ENCODE measurements around the gene NEMF.

Gene NEMF

DNA sequence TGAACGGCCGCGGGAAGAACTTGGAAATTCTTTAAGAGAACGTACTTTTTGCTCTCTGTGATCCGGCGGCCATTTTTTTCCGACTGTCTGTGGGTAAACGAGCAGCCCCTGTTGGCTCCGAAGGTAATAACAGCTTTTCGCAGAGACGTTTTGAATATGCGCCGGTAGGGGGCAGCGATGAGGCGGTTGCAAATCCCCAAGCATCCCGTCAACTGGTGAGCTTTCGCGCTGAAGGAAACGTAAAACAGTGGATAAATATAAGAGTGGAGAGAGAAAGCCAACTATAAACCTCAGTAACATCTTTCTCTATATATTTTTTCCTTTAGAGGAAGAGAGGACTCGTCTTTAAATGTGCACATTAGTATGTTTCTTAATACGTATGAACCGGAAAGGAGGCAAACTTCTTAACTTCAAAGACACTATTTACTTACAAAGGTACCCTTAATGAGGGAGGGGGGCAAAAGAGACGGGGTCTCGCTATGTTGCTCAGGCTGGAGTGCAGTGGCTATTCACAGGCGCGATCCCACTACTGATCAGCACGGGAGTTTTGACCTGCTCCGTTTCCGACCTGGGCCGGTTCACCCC is 9.6 kb upstream of the NEMF start:
- peak; percentile 75 for DNase-seq (ENCODE audit: extremely low read depth, low read depth)
- peak overlapping the region; percentile 59 for H3K4me3 ChIP-seq (replicated peaks; ENCODE audit: low read depth, low read length)
- TF ChIP-seq, protein P1, sequence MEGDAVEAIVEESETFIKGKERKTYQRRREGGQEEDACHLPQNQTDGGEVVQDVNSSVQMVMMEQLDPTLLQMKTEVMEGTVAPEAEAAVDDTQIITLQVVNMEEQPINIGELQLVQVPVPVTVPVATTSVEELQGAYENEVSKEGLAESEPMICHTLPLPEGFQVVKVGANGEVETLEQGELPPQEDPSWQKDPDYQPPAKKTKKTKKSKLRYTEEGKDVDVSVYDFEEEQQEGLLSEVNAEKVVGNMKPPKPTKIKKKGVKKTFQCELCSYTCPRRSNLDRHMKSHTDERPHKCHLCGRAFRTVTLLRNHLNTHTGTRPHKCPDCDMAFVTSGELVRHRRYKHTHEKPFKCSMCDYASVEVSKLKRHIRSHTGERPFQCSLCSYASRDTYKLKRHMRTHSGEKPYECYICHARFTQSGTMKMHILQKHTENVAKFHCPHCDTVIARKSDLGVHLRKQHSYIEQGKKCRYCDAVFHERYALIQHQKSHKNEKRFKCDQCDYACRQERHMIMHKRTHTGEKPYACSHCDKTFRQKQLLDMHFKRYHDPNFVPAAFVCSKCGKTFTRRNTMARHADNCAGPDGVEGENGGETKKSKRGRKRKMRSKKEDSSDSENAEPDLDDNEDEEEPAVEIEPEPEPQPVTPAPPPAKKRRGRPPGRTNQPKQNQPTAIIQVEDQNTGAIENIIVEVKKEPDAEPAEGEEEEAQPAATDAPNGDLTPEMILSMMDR (IDR thresholded peaks at IDR 0.05; ENCODE audit: low read depth, low read length, missing control alignments): peak; percentile 100

DNA sequence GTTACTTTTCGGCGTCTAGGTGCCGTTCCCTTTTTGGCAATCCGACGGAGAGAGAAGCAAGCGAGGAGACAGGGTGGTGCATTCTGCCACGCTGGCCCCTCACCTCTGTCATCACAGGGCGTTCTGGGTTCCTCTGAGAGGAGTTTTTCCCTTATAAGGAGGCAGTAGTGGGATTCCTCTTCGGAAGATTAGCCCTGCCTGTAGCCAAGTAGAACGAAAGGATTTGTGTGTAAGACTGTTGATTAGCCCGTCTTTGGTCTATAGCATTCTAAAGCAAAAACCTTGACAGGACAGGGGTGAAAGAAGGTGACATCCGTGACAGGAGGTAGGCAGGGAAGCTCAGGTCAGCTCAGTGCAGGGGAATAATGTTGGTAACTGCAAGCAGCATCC is 9.1 kb upstream of the NEMF start:
- DNase-seq (ENCODE audit: extremely low read depth, low read depth): peak; percentile 52
- H3K4me3 ChIP-seq (replicated peaks; ENCODE audit: low read depth, low read length): peak overlapping the region; percentile 59
- TF ChIP-seq, protein P1 (IDR thresholded peaks at IDR 0.05; ENCODE audit: low read depth, low read length, missing control alignments): no peak

DNA sequence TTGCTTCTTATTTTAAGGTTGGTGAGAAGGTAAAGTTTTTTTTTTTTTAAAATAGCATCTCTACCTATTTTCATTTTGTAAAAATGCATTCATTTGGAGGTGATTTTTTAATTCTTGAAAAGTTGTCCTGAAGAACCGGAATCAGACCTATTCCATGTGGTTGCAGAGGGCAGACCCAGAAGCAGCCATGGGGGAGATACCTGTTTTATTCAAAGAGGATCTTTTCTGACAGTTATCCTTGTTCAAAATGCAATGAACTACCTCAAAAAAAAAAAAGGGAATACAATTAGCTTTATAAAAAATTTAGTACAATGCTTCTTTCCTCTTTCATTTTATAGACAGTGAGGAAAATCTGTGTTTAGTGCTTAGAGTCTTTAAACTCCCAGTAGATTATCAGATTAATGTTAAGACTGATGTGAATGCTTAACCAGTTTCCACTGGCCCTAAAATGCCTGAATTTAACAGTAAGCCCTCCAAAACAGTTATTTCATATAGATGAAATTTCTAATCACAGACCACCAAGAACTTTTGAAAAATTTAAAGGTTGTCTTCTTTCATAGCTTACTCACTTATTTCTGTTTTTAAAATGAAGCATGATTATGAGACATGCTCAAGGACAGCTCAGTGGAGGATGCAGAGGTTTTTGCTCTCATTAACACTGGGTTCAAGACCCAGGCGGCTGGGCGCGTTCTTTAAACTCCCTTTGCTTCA is 8.6 kb upstream of the NEMF start:
- peak overlapping the region; percentile 59 for H3K4me3 ChIP-seq (replicated peaks; ENCODE audit: low read depth, low read length)
- DNase-seq (ENCODE audit: extremely low read depth, low read depth): no peak
- TF ChIP-seq, protein P1 (IDR thresholded peaks at IDR 0.05; ENCODE audit: low read depth, low read length, missing control alignments): no peak

DNA sequence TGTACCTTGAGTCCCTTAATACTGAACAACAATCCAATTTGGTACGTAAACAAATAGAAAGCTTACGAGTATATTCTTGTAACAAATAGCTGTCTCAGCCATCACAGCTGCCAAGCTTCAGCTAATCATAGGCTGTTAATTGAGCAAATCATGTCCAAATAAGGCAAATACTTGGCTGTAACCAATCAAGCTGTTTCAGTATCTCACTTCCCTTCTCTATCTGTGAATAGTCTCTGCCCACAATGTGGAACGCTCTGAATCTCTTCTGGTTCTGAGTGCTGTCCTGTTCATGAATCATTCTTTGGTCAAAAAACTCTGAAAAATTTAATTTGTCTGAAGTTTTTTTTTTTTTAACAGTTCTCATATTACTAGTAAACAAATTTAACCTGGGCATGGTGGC is 5.8 kb upstream of the NEMF start:
- H3K4me3 ChIP-seq (replicated peaks; ENCODE audit: low read depth, low read length): no peak overlapping the region
- no peak for DNase-seq (ENCODE audit: extremely low read depth, low read depth)
- TF ChIP-seq, protein P1 (IDR thresholded peaks at IDR 0.05; ENCODE audit: low read depth, low read length, missing control alignments): no peak

DNA sequence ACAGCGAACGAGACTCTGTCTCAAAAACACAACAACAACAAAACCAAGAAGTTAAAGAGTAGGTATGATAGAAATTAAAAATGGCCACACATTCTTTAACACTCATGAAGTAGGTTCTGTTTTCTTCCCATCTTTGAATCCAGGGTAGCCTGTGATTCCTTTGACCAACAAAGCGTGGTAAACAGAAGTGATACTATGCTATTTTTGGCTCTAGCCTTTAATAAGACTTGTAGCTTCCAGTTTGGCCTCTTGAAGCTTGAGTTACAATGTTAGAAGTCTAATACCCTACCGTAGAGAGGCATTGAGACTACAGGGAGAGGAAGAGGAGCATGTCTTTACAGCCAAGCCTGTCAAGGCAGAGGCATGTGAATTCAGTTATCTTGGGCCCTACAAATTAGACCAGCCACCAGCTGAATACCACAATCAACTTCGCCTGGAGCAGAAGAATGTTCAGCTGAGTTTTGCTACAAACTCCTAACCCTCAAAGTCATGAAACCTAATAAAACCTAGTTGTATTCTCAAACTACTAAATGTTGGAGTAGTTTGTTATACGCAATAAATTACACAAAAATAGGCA is 4.9 kb upstream of the NEMF start:
- DNase-seq (ENCODE audit: extremely low read depth, low read depth): no peak
- TF ChIP-seq, protein P1 (IDR thresholded peaks at IDR 0.05; ENCODE audit: low read depth, low read length, missing control alignments): no peak
- no peak overlapping the region for H3K4me3 ChIP-seq (replicated peaks; ENCODE audit: low read depth, low read length)

DNA sequence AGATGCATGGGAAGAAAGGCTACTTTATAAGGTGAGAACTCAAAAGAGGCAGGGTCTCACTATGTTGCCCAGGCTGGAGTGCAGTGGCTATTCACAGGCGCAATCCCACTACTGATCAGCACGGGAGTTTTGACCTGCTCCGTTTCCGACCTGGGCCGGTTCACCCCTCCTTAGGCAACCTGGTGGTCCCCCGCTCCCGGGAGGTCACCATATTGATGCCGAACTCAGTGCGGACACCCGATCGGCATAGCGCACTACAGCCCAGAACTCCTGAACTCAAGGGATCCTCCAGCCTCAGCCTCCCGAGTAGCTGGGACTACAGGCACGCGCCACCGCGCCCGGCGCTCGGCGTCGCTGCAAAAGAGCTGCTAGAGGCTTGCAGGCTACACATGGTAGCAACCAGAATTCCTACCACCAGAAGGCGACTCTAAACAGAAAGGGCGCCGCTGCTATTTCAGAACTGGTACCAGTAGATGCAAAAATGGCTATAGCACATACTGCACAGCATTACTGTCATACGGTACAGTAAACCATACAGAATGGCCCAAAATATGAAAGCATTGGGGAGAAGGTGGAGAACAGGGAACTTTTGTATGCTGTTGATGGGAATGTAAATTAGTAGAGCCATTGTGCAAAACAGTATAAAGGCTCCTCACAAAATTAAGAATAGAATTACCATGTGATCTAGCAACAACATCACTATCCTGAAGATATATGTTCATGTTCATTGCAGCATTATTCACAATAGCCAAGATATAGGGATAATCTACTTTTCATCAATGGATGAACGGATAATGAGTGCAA is 1.2 kb upstream of the NEMF start:
- no peak overlapping the region; the same call in 1 of the 2 replicates for H3K4me3 ChIP-seq (replicated peaks; ENCODE audit: low read depth, low read length)
- TF ChIP-seq, protein P1 (IDR thresholded peaks at IDR 0.05; ENCODE audit: low read depth, low read length, missing control alignments): peak; percentile 65
- DNase-seq (ENCODE audit: extremely low read depth, low read depth): peak; percentile 68
